ENCODE results near the gene SEMA4A. TPM values are rescaled to one million over a fixed set of nuclear protein-coding genes. Genes with fewer than 3 reads are reported as not detected.

SEMA4A gene
- total and polyA plus RNA-seq, 2 of the 8 experiments (the other 6 are each of a cell fraction or from before 2014, with no cell fraction given), result 7.3 to 10.6 TPM

- Histone ChIP-seq H2BK120ac (replicated peaks; ENCODE audit: low read depth, low read length) (no peak overlapping the region), H3K56ac (replicated peaks; ENCODE audit: insufficient read length, low read depth, low read length) (no peak overlapping the region), H2BK15ac (ENCODE audit: low read length) (no peak overlapping the region), H2AK5ac (ENCODE audit: low read depth, low read length) (no peak overlapping the region), H3K18ac (ENCODE audit: extremely low read depth, low read length) (no peak overlapping the region), H4K5ac (ENCODE audit: insufficient read length, low read depth, low read length) (no peak overlapping the region), H4K20me1 (replicated peaks in 1 of 2; ENCODE audit: control insufficient read depth in 1 of 2, insufficient read depth in 2 of 2, low read length in 2 of 2) (no peaks in the 10 kb centered on the region), H3K27ac (ENCODE audit: low read depth, low read length) (no peak overlapping the region), H3K23ac (ENCODE audit: insufficient read length) (no peak overlapping the region), H3K79me1 (ENCODE audit: low read depth, low read length) (no peaks in the 10 kb centered on the region), H3K9me3 (ENCODE audit: insufficient read depth in 2 of 2, low read depth in 1 of 2, low read length in 1 of 2) (no peaks in the 10 kb centered on the region), H3K27me3 (replicated peaks in 1 of 4; ENCODE audit: control insufficient read depth in 3 of 4, extremely low read depth in 1 of 4, insufficient read depth in 3 of 4, low read length in 3 of 4) (no peaks in the 10 kb centered on the region), H3K4me3 (ENCODE audit: extremely low read depth in 1 of 4, insufficient read depth in 2 of 4, low read depth in 3 of 4, low read length in 4 of 4) (no peak overlapping the region), H3K4me1 (replicated peaks in 1 of 4; ENCODE audit: control insufficient read depth in 3 of 4, insufficient read depth in 4 of 4, low read length in 3 of 4) (peaks cover 12 to 27% (median 21%) of the 10 kb centered on the region in 4 experiments), H3K9ac (replicated peaks in 1 of 4; ENCODE audit: extremely low read depth in 1 of 4, low read depth in 3 of 4, low read length in 3 of 4) (no peak overlapping the region), H2AFZ (ENCODE audit: low read length) (no peak overlapping the region), H3K4ac (replicated peaks; ENCODE audit: insufficient read length, low read depth, low read length) (no peak overlapping the region), H3K36me3 (ENCODE audit: control insufficient read depth in 2 of 4, insufficient read depth in 4 of 4, low read length in 3 of 4) (no peaks in the 10 kb centered on the region), H3K4me2 (ENCODE audit: insufficient read depth in 1 of 2, low read depth in 2 of 2, low read length in 2 of 2) (no peak overlapping the region), H2BK5ac (ENCODE audit: low read depth, low read length) (no peak overlapping the region), H3K79me2 (ENCODE audit: control insufficient read depth in 1 of 2, insufficient read depth in 2 of 2, low read length in 2 of 2) (no peaks in the 10 kb centered on the region), H3K23me2 (ENCODE audit: low read depth, low read length) (peaks cover 3% of the 10 kb centered on the region; the same call in 1 of the 2 replicates), H2BK12ac (ENCODE audit: low read depth, low read length) (no peak overlapping the region), H4K91ac (replicated peaks; ENCODE audit: insufficient read length, low read length) (no peak overlapping the region), H3K14ac (ENCODE audit: insufficient read length) (no peak overlapping the region), H4K8ac (ENCODE audit: extremely low read depth, insufficient read depth, low read length) (no peak overlapping the region), H2BK20ac (ENCODE audit: low read length) (0 out of 2 replicates have a peak overlapping the region, but pooled peaks have one; percentile 43)
- TF ChIP-seq SIX5 (IDR thresholded peaks at IDR 0.05; ENCODE audit: low read depth, low read length), result no peak
- TF ChIP-seq EZH2 (IDR thresholded peaks at IDR 0.05; ENCODE audit: low read depth, low read length, severe bottlenecking), result no peak
- TF ChIP-seq HDAC2 (IDR thresholded peaks at IDR 0.05; ENCODE audit: borderline replicate concordance in 1 of 2, low read depth in 2 of 2, low read length in 2 of 2), result no peak
- no peak for TF ChIP-seq TBP (IDR thresholded peaks at IDR 0.05; ENCODE audit: low read depth, low read length)
- no peak for TF ChIP-seq BCL11A (IDR thresholded peaks at IDR 0.05; ENCODE audit: low read depth in 2 of 2, low read length in 2 of 2)
- TF ChIP-seq SUZ12 (IDR thresholded peaks at IDR 0.05; ENCODE audit: low read length), result no peak
- ChIA-PET POLR2A (ENCODE audit: partially characterized antibody) (interaction anchor here (1.2 to 8.5 kb wide), 4 partner anchors 30 to 73 kb away, joined by 3 to 64 read pairs (median 4); partner anchors contain the start of gene PMF1), CTCF (ENCODE audit: partially characterized antibody) (interaction anchor here (2.0 to 42.4 kb wide), 5 partner anchors 16 to 96 kb away, joined by 5 to 1994 read pairs (median 47); partner anchors contain the start of genes BGLAP, MEX3A, PAQR6 and PMF1)
- no peak for DNase-seq (ENCODE audit: low read depth in 1 of 2, low spot score in 2 of 2)
- 94% methylated on average over 5 of the region's 5 CpGs; no CpG with 5 or more reads in 1 of the 2 experiments for WGBS, 2 experiments (ENCODE audit: extremely low coverage in 1 of 2, insufficient coverage in 1 of 2, insufficient read length in 1 of 2, insufficient replicate concordance in 2 of 2, low coverage in 1 of 2, low lambda C conversion rate in 2 of 2, missing lambda C conversion rate in 1 of 2)
- no peak for FAIRE-seq
Measured at GRCh38 chr1:156144742-156145141, 8.6 kb upstream of the SEMA4A start.
